HG03175 (cell line): Measurements from ENCODE around the gene MAPK8IP1.
"Not testable (repeated sequence)": the region's sequence is repeated elsewhere in the genome, so short reads cannot be mapped to it uniquely, and the experiment has no call there.

Experiments used
- ATAC-seq: cut with Tn5 transposase; IDR thresholded peaks from one replicate; pipeline ENCODE4 v1.9.1; 2021; ENCODE audit warnings: mild to moderate bottlenecking, moderate library complexity; ENCODE audit not compliant: unreplicated experiment

Gene MAPK8IP1

GRCh38 chr11:45885274-45885920, at the start of gene MAPK8IP1:
TSS of gene MAPK8IP1 (plus strand) at chr11:45885651. CDS start at chr11:45885821, 170 bp downstream.
- ATAC-seq = peak; percentile 70

DNA sequence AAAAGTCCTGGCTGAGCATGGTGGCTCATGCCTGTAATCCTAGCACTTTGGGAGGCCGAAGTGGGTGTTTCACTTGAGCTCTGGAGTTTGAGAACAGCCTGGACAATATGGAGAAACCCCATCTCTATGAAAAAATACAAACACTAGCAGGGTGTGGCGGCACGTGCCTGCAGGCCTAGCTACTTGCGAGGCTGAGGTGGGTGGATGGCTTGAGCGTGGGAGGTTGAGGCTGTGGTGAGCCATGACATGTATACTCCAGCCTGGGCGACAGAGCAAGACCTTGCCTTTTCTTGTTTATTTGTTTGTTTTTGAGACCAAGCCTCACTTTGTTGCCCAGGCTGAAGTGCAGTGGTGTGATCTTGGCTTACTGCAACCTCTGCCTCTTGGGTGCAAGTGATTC, 46.2 kb upstream of the MAPK8IP1 start:
- ATAC-seq = no peak

DNA sequence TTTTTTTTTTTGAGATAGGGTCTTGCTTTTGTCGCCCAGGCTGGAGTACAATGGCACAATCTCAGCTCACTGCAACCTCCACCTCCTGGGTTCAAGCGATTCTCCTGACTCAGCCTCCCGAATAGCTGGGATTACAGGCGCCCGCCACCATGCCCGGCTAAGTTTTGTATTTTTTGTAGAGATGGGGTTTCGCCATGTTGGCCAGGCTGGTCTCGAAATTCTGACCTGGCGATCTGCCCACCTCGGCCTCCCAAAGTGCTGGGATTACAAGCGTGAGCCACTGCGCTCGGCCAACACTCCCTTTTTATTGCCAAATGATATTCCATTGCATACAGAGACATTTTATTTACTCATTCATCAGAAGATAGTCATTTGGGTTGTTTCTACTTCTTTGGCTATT, 45.2 kb upstream of the MAPK8IP1 start:
- ATAC-seq = not testable (repeated sequence)

GRCh38 chr11:45843158-45843924, 42.1 kb upstream of the MAPK8IP1 start:
- peak; percentile 19 for ATAC-seq

DNA sequence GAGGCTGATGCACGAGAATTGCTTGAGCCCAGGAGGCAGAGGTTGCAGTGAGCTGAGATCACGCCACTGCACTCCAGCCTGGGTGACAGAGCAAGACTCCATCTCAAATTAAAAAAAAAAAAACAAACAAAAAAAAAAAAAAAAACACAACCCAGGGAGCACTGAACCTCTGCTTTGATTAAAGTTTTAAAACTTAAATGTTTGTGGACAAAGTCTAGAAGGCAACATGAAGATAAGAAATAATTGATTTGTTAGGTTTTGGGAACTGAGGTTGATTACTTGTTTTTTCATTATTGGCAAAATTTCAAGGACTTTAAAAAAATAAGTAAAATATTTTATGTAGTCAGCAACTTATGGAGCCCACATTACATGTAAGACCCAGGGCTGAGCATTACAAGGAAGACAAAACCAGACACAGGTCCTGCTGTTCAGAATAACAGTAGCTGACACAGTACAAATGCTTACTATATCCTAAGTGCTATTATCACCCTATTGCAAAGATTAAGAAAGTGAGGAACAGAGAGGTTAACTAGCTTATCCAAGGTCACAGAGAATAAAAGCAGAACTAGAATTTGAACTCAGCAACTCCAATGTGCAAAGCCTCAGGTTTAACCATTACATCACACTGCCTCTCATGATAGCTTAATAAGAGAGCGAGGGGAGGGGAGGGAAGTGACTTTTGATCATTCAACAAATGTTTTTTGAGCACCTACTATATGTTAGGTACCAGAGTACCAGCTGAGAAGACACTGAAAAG, 40.5 kb upstream of the MAPK8IP1 start:
- ATAC-seq = no peak

DNA sequence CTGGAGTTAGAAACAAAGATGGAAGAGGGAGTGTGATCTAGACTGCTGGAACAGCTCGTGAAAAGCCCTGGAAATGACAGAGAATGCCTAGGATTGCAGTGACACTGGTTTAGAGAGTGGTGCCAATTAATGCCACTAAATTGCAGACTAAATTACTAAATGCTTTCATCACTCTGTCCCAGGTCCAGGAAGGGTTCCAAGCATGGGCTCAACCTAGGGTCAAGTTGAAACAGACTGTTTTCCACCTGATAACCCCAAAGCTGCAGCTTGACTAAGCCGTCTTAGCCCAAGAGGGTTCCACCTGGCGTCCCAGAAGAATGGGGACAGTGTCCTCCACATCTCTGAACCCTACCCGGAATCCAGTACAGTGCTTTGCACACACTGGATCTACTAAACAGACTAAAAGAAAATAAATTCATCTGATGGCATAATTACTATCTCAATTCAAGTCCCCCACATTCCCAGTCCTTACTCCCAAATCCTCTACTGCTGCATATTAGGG, 39.2 kb upstream of the MAPK8IP1 start:
- ATAC-seq = no peak

DNA sequence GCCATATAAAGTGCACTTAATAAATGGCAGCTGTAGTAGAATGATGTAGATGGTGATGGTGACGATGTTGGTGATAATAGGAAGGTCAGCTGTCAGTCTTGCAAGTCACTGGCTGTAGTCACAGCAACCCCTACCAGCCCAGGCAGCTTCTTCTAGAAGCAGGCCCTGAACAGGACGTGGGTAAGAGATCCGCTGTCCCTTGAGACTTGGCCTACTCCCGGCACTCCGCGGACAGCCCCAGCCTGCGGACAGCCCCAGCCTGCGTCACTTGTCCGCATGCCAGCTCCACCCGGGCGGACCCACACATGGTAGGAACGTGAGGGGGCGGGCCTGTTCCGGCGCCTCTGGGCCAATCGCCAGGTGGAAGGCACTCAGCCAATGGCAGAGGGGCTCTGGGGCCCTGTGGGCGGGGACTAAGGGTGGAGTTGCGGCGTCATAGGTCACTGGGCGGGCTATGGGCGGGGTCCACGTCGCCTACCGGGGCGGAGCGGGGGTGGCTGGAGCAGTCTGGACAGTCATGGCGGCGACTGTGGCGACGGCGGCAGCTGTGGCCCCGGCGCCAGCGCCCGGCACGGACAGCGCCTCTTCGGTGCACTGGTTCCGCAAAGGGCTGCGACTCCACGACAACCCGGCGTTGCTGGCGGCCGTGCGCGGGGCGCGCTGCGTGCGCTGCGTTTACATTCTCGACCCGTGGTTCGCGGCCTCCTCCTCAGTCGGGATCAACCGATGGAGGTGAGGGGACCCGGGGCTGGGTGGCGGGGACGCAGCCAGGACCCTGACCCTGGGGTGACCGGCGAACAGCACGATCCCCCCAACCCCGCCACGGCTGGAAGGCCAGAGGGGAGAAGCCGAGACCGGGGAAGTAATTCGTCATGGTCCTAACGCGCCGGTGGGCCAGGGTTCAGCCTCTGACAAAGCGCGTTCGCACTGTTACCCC, 38.2 kb upstream of the MAPK8IP1 start, which contains the start of gene CRY2:
Gene CRY2, plus strand, starts transcription at position 502 of the 937 bp plus-strand sequence. Its CDS starts 16 bp downstream, at position 518.
- peak; percentile 88 for ATAC-seq

GRCh38 chr11:45847911-45848316, 37.5 kb upstream of the MAPK8IP1 start:
- peak; percentile 19 for ATAC-seq

GRCh38 chr11:45848654-45849081, 36.8 kb upstream of the MAPK8IP1 start:
- ATAC-seq = no peak

DNA sequence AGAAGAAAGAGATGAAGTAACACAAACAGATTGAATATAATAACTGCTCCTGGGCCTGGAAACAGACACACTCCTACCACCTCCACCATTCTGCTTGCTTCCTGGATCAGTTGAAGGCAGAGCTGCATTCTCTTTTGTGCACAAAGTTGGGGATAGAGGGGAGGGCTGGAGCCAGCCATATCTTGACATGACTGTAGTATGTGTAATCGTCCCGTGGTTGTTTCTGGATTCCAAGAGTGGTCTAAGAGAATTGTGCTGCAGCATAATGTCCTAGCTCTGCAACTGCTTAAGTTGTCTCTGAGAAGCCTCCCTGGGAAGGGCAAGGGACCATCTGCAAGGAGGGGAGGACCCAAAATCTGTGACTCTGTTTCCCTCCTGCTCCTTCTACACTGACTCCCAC, 35.0 kb upstream of the MAPK8IP1 start:
- ATAC-seq = no peak

DNA sequence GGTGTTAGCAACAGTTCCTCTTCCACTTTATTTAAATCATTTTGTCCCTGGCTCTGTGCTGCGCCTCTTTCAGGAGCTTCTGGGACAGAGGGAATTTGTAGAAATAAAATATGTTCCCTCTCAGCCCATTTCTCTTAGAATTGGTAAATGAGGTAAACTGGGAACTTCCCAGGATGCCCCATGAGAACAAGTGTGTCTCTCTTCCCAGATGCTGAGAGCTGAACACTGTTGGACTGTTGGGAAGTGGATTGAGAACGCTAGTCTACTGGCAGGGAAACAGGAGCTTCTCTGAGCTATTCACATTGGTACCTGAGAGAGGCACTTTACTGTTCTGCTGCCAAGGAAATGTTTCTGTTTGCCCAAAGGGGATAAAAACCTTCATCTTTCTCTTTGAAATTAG, 34.2 kb upstream of the MAPK8IP1 start:
- ATAC-seq = no peak

- ATAC-seq = no peak
Observed at GRCh38 chr11:45852018-45852711, 33.3 kb upstream of the MAPK8IP1 start.

GRCh38 chr11:45852712-45853101, 32.7 kb upstream of the MAPK8IP1 start:
- peak; percentile 36 for ATAC-seq

DNA sequence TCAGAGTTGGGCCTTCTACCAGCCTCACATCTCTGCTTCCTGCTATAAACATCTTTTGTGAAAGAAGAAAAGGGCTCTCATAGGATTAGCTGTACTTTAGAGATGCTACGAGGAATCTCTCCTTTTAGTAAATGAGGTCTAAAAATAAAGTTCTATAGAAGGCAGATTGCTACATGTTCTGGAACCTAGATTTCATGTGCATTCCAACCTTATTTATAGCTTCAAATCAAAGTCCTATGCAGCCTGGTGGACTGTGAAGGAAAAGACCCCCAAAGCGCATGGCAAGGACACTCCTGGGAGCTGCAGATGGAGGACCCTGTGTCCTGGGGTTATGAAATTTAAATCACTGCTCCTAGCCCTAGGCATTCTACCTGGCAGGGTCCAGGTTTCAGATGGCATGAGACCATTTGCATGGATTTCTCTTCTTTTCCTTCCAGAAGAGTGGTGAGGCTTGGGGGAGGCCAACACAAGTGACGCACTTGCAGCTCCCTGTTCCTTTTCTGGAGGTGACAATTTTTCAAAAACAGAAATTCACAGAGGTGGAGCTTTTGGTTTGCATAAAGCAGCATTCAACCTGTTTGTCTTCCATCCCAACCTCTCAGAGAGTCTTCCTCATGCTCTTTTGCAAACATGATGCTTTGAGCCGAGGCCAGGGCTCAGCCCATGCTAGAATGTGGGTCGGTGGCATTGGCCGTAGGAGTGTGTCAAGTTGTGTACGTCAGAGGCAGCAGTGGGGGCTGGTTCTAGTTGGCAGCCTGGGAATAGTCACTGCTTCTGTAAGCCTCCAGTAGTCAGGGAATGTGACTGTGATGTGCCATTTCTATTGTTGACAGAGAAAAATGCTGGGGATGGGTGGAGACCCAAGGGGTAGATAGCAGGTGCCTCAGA, 31.9 kb upstream of the MAPK8IP1 start:
- no peak for ATAC-seq

- no peak for ATAC-seq
Observed at GRCh38 chr11:45855308-45855707, 30.1 kb upstream of the MAPK8IP1 start.

DNA sequence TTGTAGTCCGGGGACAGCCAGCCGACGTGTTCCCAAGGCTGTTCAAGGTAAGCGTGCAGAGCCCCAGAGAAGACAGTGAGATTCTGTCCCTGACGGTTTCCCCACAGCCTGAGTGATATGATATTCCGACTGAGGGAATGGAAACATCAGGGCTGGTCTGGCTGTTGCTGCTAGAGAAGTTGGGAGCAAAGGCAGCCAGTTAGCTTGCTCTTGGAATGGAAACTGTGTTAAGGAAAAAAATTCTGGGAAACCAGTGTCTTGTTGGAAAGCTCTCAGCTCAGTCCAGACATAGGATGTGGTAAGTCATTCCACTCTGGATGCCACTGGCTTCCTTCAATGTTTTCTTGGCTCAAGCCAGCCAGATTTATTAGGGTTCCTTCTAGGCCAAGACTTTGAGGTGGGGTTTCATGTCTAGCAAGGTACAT, 29.4 kb upstream of the MAPK8IP1 start:
- no peak for ATAC-seq

GRCh38 chr11:45857961-45858474, 27.4 kb upstream of the MAPK8IP1 start:
- ATAC-seq = no peak

DNA sequence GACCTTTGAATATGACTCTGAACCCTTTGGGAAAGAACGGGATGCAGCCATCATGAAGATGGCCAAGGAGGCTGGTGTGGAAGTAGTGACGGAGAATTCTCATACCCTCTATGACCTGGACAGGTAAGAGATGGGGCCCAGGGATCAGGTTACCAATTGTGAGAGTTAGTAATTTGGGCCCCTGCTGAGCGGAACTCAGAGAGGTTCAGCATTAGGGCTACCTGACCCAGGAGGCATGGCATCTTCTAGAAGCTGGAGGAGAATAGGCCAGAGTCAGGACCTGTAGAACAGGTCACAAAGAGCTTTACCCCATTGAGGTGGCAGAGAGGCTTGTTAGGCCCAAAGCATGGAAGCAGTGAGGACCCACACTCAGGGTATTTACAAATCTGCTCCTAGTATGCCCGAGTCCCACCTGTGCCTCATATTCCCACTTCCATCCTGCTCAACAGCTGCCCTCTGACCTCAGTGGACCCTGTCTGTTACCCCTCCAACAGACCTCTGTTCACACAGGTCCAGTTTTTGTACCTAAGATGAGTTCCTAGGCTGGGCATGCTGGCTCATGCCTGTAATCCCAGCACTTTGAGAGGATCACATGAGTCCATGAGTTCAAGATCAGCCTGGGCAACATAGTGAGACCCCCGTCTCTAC, 26.6 kb upstream of the MAPK8IP1 start:
- ATAC-seq = no peak
